Mucosa of descending colon (tissue), 3 donors: ENCODE measurements around the gene GPR158. TPM values are rescaled to one million over a fixed set of nuclear protein-coding genes. Genes with fewer than 3 reads are reported as not detected.

ENCODE experiments used
- ATAC-seq: fragments of 200-7000 bp; cut with Tn5 transposase; one replicate; pipeline ENCODE4 v1.9.1; 2020; ENCODE audit warnings: mild to moderate bottlenecking, moderate library complexity
- DNase-seq, 3 donors: peaks; one replicate each; pipeline ENCODE4 v3.0.0-alpha.2; 2020
- H3K36me3 ChIP-seq: fragments of 200-600 bp; one replicate; pipeline ENCODE4 v1.8.0; 2021; ENCODE audit warnings: low read depth, mild to moderate bottlenecking
- H3K4me1 ChIP-seq: fragments of 200-600 bp; one replicate; pipeline ENCODE4 v1.8.0; 2021; ENCODE audit warnings: low read depth, mild to moderate bottlenecking
- H3K4me3 ChIP-seq: fragments of 200-600 bp; one replicate; pipeline ENCODE4 v1.8.0; 2021; ENCODE audit warnings: mild to moderate bottlenecking
- H3K9me3 ChIP-seq: fragments of 200-600 bp; one replicate; pipeline ENCODE4 v1.8.0; 2021; ENCODE audit warnings: mild to moderate bottlenecking
- CTCF ChIP-seq: fragments of 200-600 bp; IDR thresholded peaks from one replicate; pipeline ENCODE4 v1.8.0; 2022; ENCODE audit warnings: antibody characterized with exemption, mild to moderate bottlenecking
- intact Hi-C, 2 donors: fragments of 100-400 bp; cut with DNase I in 1 of 2; cut with micrococcal nuclease in 1 of 2; formaldehyde crosslinking; loops; one replicate each; pipeline versions ENCODE4 v1.11.0 to v1.11.1; 2022; cut with DNase I, micrococcal nuclease
- total RNA-seq, 3 donors: library from RNA; stranded (reverse); fragmentation: NEBNext Ultra II Directional in 2 of 3; extraction: Animal tissue kit (Norgen Biotek cat#: 25700) in 2 of 3; gene quantifications; one replicate each; pipeline versions ENCODE4 v1.2.1 to v1.2.4, GENCODE V29; 2021 to 2023
- donor health status: DM: no; HTN: no; CAD: no; lungs with moderate emphysema.
- donor health status: DM: no; HTN: no; CAD: no.
- donor health status: DM: no; HTN: yes; CAD: no.

The GPR158 gene
- total RNA-seq, 3 donors from 2014 or later = 0.20 to 0.51 (median 0.24) TPM

- intact Hi-C loops = no loop called here
- no peak for TF ChIP-seq CTCF
- Histone ChIP-seq H3K4me1 (no peaks in the 10 kb centered on the region), H3K9me3 (no peaks in the 10 kb centered on the region), H3K36me3 (no peaks in the 10 kb centered on the region), H3K4me3 (no peak overlapping the region)
- no peak for ATAC-seq
- DNase-seq = no peak
Observed at GRCh38 chr10:25206693-25207414, 32.1 kb downstream of the GPR158 start.

GRCh38 chr10:25209618-25210017 is 34.8 kb downstream of the GPR158 start:
- Histone ChIP-seq H3K36me3 (no peaks in the 10 kb centered on the region), H3K4me3 (no peak overlapping the region), H3K4me1 (no peaks in the 10 kb centered on the region), H3K9me3 (no peaks in the 10 kb centered on the region)
- DNase-seq (no peak), ATAC-seq (no peak)
- TF ChIP-seq CTCF = no peak
- intact Hi-C loops = no loop called here

GRCh38 chr10:25210265-25210664 is 35.5 kb downstream of the GPR158 start:
- ATAC-seq = no peak
- Histone ChIP-seq H3K4me1 (no peaks in the 10 kb centered on the region), H3K36me3 (no peaks in the 10 kb centered on the region), H3K9me3 (no peaks in the 10 kb centered on the region), H3K4me3 (no peak overlapping the region)
- no peak for TF ChIP-seq CTCF
- no peak for DNase-seq
- intact Hi-C loops = no loop called here

GRCh38 chr10:25220156-25220555 is 45.4 kb downstream of the GPR158 start:
- Histone ChIP-seq H3K9me3 (no peaks in the 10 kb centered on the region), H3K36me3 (no peaks in the 10 kb centered on the region), H3K4me3 (no peak overlapping the region), H3K4me1 (no peaks in the 10 kb centered on the region)
- TF ChIP-seq CTCF = no peak
- no peak for ATAC-seq
- DNase-seq = no peak
- intact Hi-C loops = loop anchor here in 1 of 2 donors (10.0 kb wide), 1 partner anchor 105 kb away; no protein-coding TSS in a partner anchor

- Histone ChIP-seq H3K4me1 (no peaks in the 10 kb centered on the region), H3K36me3 (no peaks in the 10 kb centered on the region), H3K4me3 (no peak overlapping the region), H3K9me3 (no peaks in the 10 kb centered on the region)
- TF ChIP-seq CTCF = no peak
- intact Hi-C loops = loop anchor here in 1 of 2 donors (10.0 kb wide), 1 partner anchor 107 kb away; no protein-coding TSS in a partner anchor
- DNase-seq (no peak), ATAC-seq (no peak)
Observed at GRCh38 chr10:25222085-25222660, 47.4 kb downstream of the GPR158 start.
